Endothelial cell of umbilical vein (primary cell): ENCODE measurements around the gene EFCAB9. TPM values are rescaled to one million over a fixed set of nuclear protein-coding genes. Genes with fewer than 3 reads are reported as not detected.

Experiments
- BruUV-seq: library from RNA; stranded (reverse); fragments of 400-500 nt; replicated peaks from 2 replicates; lab custom pipeline; 2021; lab: Mats Ljungman, UMichigan
- CTCF ChIA-PET: fragments of 300-600, 350-600 bp; sonication (Branson Sonifier 250); formaldehyde crosslinking; loops from one replicate; lab custom pipeline; 2021; ENCODE audit warnings: antibody characterized with exemption, inconsistent platforms; lab: Charles Lee
- POLR2A ChIA-PET: fragments of 300-600, 350-600 bp; sonication (Branson Sonifier 250); formaldehyde crosslinking; loops from one replicate; lab custom pipeline; 2021; ENCODE audit warnings: antibody characterized with exemption, inconsistent platforms; lab: Charles Lee
- DNase-seq: peaks from one replicate; pipeline ENCODE4 v3.0.0-alpha.2; 2011; ENCODE audit warnings: low read depth, low spot score
- FAIRE-seq: peaks from 2 replicates; lab custom pipeline; 2011; peaks lifted over from hg19 to GRCh38; lab: Jason Lieb, UNC
- H2AFZ ChIP-seq: 2 replicates; pipeline ENCODE4 v1.6.0; 2012; ENCODE audit warnings: low read depth, low read length, control low read depth, inconsistent platforms
- H3K27ac ChIP-seq: 2 replicates; pipeline ENCODE4 v1.5.1; 2011; ENCODE audit warnings: low read depth, mild to moderate bottlenecking, control low read depth, low read length, moderate library complexity; ENCODE audit not compliant: insufficient read depth
- H3K27me3 ChIP-seq, 2 experiments: 2 replicates each; pipeline versions ENCODE4 v1.6.0 to v1.6.1; 2011; ENCODE audit warnings: low read length in 2 of 2, mixed read lengths in 1 of 2; ENCODE audit not compliant: control insufficient read depth in 2 of 2, insufficient read depth in 2 of 2
- H3K36me3 ChIP-seq, 2 experiments: 2 replicates in 1 of 2; 3 replicates in 1 of 2; pipeline ENCODE4 v1.5.1; 2011; ENCODE audit warnings: low read length in 2 of 2, mild to moderate bottlenecking in 1 of 2, moderate library complexity in 1 of 2; ENCODE audit not compliant: control insufficient read depth in 2 of 2, insufficient read depth in 2 of 2; ENCODE audit errors: extremely low read depth in 1 of 2
- H3K4me1 ChIP-seq: 3 replicates; pipeline ENCODE4 v1.5.1; 2011; ENCODE audit warnings: mild to moderate bottlenecking, low read length; ENCODE audit not compliant: control insufficient read depth, insufficient read depth; ENCODE audit errors: extremely low read depth
- H3K4me2 ChIP-seq: 2 replicates; pipeline ENCODE4 v1.6.1; 2011; ENCODE audit warnings: low read length, control low read depth, mixed read lengths; ENCODE audit not compliant: insufficient read depth
- H3K4me3 ChIP-seq, 3 experiments: fragments of 200-600 bp in 1 of 3; sonication (generic), shearing (Covaris generic) in 1 of 3; replicated peaks in 1 of 3; 2 replicates each; pipeline ENCODE4 v1.5.1; 2011 to 2016; ENCODE audit warnings: control low read depth in 3 of 3, low read length in 3 of 3, mild to moderate bottlenecking in 2 of 3, inconsistent platforms in 1 of 3, low read depth in 1 of 3, moderate library complexity in 1 of 3; ENCODE audit not compliant: insufficient read depth in 1 of 3
- H3K79me2 ChIP-seq: 2 replicates; pipeline ENCODE4 v1.6.0; 2012; ENCODE audit warnings: low read length, inconsistent platforms; ENCODE audit not compliant: control insufficient read depth, insufficient read depth
- H3K9ac ChIP-seq: replicated peaks from 2 replicates; pipeline ENCODE3; 2011; ENCODE audit warnings: low read length, control low read depth; ENCODE audit not compliant: insufficient read depth; ENCODE audit errors: extremely low read depth
- H3K9me1 ChIP-seq: replicated peaks from 3 replicates; pipeline ENCODE4 v1.6.0; 2011; ENCODE audit warnings: mild to moderate bottlenecking, low read length; ENCODE audit not compliant: control insufficient read depth, insufficient read depth; ENCODE audit errors: extremely low read depth
- H3K9me3 ChIP-seq: replicated peaks from 2 replicates; pipeline ENCODE4 v1.5.1; 2012; ENCODE audit warnings: low read length, inconsistent platforms; ENCODE audit not compliant: control insufficient read depth, insufficient read depth
- H4K20me1 ChIP-seq: replicated peaks from 2 replicates; pipeline ENCODE3; 2011; ENCODE audit warnings: mild to moderate bottlenecking, low read length; ENCODE audit not compliant: control insufficient read depth, insufficient read depth; ENCODE audit errors: extremely low read depth
- CTCF ChIP-seq, 2 donors: IDR thresholded peaks; 1 replicate in 1 of 2; 2 replicates in 1 of 2; pipeline ENCODE4 v1.5.1; 2011; ENCODE audit warnings: low read length in 2 of 2, mild to moderate bottlenecking in 2 of 2, moderate library complexity in 2 of 2, control low read depth in 1 of 2, inconsistent platforms in 1 of 2, low read depth in 1 of 2; ENCODE audit not compliant: insufficient read depth in 1 of 2; ENCODE audit errors: extremely low read depth in 1 of 2
- EZH2 ChIP-seq: IDR thresholded peaks from 2 replicates; pipeline ENCODE4 v1.6.1; 2012; ENCODE audit warnings: borderline replicate concordance, low read depth, mild to moderate bottlenecking, moderate library complexity, low read length, inconsistent platforms; ENCODE audit not compliant: severe bottlenecking
- FOS ChIP-seq: IDR thresholded peaks from 2 replicates; pipeline ENCODE4 v1.6.1; 2011; ENCODE audit warnings: mild to moderate bottlenecking, low read length, moderate library complexity, borderline replicate concordance; ENCODE audit not compliant: insufficient read depth
- JUN ChIP-seq: IDR thresholded peaks from 2 replicates; pipeline ENCODE4 v1.6.1; 2011; ENCODE audit warnings: borderline replicate concordance, low read depth; ENCODE audit not compliant: insufficient read length, insufficient read depth
- MYC ChIP-seq: IDR thresholded peaks from one replicate; pipeline ENCODE4 v1.6.1; 2011; ENCODE audit warnings: mild to moderate bottlenecking, low read depth, low read length
- POLR2A ChIP-seq: IDR thresholded peaks from 2 replicates; pipeline ENCODE4 v1.6.1; 2012; ENCODE audit warnings: low read depth, mild to moderate bottlenecking, control low read depth, low read length
- POLR2AphosphoS5 ChIP-seq: IDR thresholded peaks from 2 replicates; pipeline ENCODE4 v1.6.1; 2012; ENCODE audit warnings: low read depth, mild to moderate bottlenecking, control low read depth, low read length, moderate library complexity; ENCODE audit not compliant: insufficient read depth
- dilution Hi-C: fragments of 300-500 bp; cut with MboI; formaldehyde crosslinking; loops from one replicate; pipeline ENCODE4 v1.15.0; 2019; ENCODE audit warnings: low sequenced_read_pairs; ENCODE audit not compliant: extremely low pct_ligation_motif_present
- intact Hi-C: fragments of 100-400 bp; cut with micrococcal nuclease; formaldehyde crosslinking; loops from one replicate; pipeline ENCODE4 v1.10.0; 2022
- polyA plus RNA-seq, 4 experiments: library from polyadenylated mRNA; depleted of rRNA in 3 of 4; stranded (reverse) in 3 of 4; unstranded in 1 of 4; fragments of >200 nt; gene quantifications; 2 replicates each; pipeline versions ENCODE4 v1.2.1 to v1.2.3, GENCODE V29; 2011 to 2012; ENCODE audit warnings: missing spikeins in 1 of 4
- total RNA-seq: library from RNA; stranded (reverse); gene quantifications from 2 replicates; pipeline ENCODE4 v1.2.3, GENCODE V29; 2021

Gene EFCAB9
- total and polyA plus RNA-seq, 2 donors (not counting 3 experiments of a cell fraction or from before 2014, with no cell fraction given): not detected

- TF ChIP-seq EZH2: no peak
- Histone ChIP-seq H3K27me3 (no peaks in the 10 kb centered on the region), H3K4me1 (peaks cover 2% of the 10 kb centered on the region), H3K36me3 (peaks cover 0 to 5% of the 10 kb centered on the region in 2 experiments), H3K27ac (no peak overlapping the region), H2AFZ (no peak overlapping the region), H4K20me1 (no peaks in the 10 kb centered on the region), H3K9me3 (no peaks in the 10 kb centered on the region), H3K9me1 (no peaks in the 10 kb centered on the region), H3K4me2 (no peak overlapping the region), H3K79me2 (no peaks in the 10 kb centered on the region), H3K9ac (no peak overlapping the region), H3K4me3 (no peak overlapping the region)
- no peak for DNase-seq
- POLR2A ChIA-PET: no interaction called here
- FAIRE-seq: peak; percentile 33
- CTCF ChIA-PET: interaction anchor here (0.6 kb wide), 1 partner anchor 38 kb away, joined by 4 read pairs; the partner anchor contains the start of gene STK10
- no TSS peak for BruUV-seq
- intact Hi-C loops: no loop called here
- dilution Hi-C loops: no loop called here
Observed at GRCh38 chr5:172150514-172151425, 43.2 kb upstream of the EFCAB9 start.

GRCh38 chr5:172151661-172152210 lies 42.2 kb upstream of the EFCAB9 start:
- no peak for DNase-seq
- Histone ChIP-seq H3K27ac (no peak overlapping the region), H3K4me3 (no peak overlapping the region), H2AFZ (no peak overlapping the region), H3K9me3 (no peaks in the 10 kb centered on the region), H3K9ac (no peak overlapping the region), H3K4me1 (peaks cover 10% of the 10 kb centered on the region), H3K79me2 (no peaks in the 10 kb centered on the region), H3K27me3 (no peaks in the 10 kb centered on the region), H3K9me1 (no peaks in the 10 kb centered on the region), H3K36me3 (peaks cover 0 to 5% of the 10 kb centered on the region in 2 experiments), H4K20me1 (no peaks in the 10 kb centered on the region), H3K4me2 (no peak overlapping the region)
- CTCF ChIA-PET: interaction anchor here (1.6 kb wide), 1 partner anchor 37 kb away, joined by 9 read pairs; the partner anchor contains the start of gene STK10
- BruUV-seq: no TSS peak
- no peak for FAIRE-seq
- POLR2A ChIA-PET: no interaction called here
- dilution Hi-C loops: no loop called here
- no peak for TF ChIP-seq JUN
- TF ChIP-seq MYC: no peak
- no peak for TF ChIP-seq FOS
- no peak for TF ChIP-seq POLR2A
- TF ChIP-seq POLR2AphosphoS5: no peak
- TF ChIP-seq CTCF (IDR thresholded peaks at IDR 0.05; ENCODE audit: extremely low read depth in 1 of 2, insufficient read depth in 1 of 2, low read depth in 1 of 2, low read length in 2 of 2): no peak
- TF ChIP-seq EZH2: no peak
- intact Hi-C loops: no loop called here
